GM19025 (cell line): ENCODE data around the gene HLF.

Experiments used
- ATAC-seq: cut with Tn5 transposase; IDR thresholded peaks from one replicate; pipeline ENCODE4 v1.9.1; 2021; ENCODE audit warnings: mild to moderate bottlenecking, low read depth, moderate library complexity; ENCODE audit not compliant: unreplicated experiment

The HLF gene, protein sequence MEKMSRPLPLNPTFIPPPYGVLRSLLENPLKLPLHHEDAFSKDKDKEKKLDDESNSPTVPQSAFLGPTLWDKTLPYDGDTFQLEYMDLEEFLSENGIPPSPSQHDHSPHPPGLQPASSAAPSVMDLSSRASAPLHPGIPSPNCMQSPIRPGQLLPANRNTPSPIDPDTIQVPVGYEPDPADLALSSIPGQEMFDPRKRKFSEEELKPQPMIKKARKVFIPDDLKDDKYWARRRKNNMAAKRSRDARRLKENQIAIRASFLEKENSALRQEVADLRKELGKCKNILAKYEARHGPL

DNA sequence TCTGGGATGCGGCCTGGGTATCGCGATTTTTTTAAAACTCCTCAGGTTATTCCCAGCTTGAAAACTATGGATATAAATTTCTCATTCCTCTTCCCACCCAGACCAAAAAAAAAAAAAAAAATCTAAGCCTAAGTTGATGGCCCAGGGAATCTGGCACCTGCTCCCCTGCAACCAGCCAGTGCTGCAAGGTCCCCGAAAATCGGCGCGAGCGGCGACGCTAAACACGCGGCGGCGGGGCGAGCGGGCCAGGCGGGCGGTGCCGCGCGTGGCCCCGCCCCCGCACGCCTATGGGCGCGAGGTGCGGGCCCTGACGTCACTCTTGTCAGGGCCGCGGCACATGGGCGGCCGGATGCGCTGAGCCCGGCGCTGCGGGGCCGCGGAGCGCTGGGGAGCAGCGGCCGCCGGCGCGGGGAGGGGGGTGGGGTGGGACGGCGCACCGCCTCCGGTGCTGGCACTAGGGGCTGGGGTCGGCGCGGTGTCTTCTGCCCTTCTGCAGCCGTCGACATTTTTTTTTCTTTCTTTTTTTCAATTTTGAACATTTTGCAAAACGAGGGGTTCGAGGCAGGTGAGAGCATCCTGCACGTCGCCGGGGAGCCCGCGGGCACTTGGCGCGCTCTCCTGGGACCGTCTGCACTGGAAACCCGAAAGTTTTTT lies at the start of gene HLF:
Gene HLF (plus strand): TSS at position 316 of the 654 bp plus-strand sequence. CDS start 525 bp downstream, outside the sequence.
- ATAC-seq: peak; percentile 94

DNA sequence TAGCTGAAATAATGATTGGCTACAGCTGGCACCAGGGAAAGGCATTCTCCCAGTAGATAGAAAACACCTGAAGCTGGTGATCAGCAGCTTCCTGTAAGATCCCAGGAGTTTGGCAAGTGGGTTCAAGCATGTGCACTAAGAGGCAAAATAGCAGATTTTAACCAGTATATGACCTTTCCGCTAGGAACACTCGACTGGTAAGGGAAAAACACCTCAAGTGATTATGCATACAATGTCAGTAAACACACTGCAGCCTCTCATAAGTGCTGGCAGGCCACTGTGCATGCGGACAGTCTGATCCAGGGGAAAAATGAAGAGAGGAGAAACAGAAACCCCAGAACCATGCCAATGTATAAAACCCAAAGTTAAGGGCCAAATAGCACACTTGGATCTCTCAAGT lies 49.0 kb upstream of the HLF start:
- ATAC-seq: no peak

DNA sequence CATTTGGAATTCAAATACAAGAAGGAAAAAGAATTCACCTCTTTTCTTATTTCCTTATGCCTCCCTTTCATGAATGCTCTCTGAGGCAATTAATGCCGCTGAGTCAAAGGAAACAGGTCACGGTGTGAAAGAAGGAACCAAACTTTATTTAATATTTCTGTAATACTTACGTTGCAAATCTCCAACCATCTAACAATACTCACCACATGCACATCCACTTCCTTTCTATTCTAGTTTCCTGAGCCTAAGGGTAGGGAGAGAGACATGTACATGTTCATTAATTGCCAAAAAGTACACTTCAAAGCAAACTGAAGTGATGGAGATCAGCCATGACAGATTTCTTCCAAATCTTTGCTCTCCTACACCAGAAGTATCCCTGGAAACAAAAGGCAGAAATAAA lies 47.9 kb upstream of the HLF start:
- ATAC-seq: no peak

DNA sequence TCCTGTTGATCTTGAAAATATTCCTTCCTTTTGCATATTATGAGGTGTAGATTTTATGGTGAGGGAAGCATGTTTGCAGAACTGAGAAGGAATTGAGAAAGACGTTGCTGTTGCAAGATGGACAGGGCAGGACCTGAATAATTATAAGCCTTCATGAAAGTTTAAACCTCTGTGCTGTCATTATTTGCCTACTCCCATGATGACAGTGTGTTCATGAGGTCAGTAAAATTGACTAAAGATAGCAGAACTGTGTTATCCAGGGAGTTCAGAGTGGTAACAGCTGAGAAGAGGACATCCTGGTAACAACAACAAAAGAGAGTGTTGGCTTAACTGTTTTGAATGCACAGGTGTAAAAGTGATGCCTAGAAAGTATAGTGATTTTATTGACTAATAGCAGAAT lies 45.3 kb upstream of the HLF start:
- no peak for ATAC-seq

DNA sequence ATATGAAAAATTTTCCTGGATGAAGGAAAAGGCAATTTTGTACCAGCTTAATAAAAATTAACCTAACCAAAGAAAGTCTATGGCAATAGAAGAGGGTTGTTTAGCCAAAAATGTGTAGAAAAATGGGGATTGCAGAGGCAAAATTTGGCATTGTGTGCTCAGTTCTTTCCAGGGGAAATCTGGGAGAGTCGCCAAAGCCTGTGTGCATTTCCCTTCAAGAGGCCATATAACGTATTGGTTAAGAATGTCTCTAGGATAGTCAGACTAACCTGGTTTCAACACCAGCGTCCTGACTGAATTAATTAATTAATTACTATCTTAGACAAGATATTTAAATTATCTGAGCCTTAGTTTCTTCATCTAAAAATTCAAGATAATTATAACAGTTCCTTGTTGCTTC lies 44.8 kb upstream of the HLF start:
- ATAC-seq: no peak

DNA sequence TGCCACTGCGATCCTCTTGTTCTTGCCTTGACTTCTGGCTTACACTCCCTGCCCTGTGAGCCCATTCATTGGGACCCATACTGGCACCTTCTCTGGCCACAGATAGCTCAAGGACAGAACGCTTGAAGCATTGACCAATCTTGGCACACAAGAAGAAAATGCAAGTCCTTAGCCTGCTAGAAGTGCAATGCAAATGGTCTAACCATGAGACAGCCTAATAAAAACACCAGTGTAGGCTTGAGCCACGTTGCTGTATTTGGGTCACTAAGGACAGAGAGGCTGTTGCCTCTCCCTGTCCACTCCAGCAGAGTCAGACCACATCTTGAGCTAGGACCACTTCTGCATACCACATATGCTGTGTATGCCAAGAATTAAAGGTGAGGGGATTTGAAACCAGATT lies 41.2 kb upstream of the HLF start:
- no peak for ATAC-seq

DNA sequence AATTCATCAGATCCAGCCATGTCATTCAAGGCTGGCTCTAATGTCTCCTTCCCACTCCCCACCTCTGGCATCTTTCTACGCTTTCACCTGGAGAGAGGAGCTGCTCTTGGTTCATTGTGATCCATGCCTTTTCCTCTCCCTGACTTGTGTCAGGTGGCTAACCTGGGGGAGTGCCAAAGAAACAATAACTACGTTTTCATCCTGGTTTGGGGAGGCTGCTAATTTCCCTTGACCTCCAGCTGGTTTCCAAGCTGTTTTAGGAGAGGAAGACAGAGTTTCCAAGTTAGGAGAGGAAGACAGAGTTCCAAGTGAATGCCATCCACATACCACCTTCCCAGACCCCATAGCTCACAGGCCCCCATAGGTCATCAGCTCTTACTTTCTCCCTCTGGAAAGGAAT lies 40.0 kb upstream of the HLF start:
- no peak for ATAC-seq

DNA sequence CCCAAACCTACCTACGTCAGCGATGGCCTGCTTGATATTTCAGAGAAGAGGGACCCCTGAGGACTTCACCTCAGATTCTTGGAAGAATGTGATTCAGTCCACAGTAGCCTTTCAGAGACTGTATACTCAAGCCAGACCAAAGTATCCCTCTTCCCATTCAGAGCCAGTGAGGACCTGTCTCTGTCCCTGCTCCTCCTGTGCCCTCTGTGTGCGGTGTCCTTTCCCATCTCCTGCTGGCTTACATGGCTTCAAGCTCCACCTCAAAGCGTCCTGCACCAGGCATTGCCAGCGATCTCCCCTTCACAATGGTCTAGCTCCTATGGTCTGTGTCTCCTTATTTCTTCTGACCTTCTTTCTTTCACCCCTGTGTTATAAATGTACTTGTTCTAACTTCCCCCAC lies 39.5 kb upstream of the HLF start:
- ATAC-seq: no peak

DNA sequence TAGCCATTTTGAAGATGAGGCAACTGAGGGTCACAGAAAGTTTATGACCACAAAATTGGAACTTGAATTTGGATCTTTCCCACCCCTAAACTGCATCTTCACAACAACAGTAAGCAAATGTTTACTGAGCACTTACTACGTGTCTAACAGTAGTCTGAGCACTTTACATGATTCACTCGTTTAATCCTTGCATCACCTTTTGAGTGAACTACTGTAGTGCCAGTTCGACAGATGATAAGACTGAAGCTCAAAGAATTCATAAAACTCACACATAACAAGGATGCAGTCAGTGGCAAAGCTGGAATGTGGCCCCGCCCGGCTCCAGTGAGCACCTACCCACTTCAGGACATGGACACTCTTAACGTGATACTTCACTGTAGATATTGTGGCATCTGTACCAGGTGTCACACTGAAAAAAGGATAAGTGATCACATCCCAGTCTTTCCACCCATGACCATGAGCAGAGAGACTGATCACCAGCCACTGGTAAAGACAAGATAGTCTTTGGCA lies 36.0 kb upstream of the HLF start:
- no peak for ATAC-seq

DNA sequence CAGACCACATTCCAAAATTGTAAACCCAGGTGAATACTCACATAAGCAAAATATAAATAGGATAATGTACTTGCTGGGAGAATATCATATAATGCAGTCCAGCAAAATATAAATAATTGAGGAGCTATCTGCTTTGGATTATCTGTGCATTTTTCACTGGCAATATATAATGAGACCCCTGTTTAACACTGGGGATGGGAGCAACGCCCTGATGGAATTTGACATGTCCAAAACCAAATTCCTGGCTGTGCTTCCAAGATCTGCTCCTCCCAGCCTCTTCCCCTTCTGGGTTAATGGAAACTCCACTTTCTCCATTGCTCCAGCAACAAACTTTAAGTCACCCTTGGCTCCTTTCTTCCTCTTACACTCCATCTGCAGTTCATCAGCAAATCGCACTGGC lies 35.5 kb upstream of the HLF start:
- no peak for ATAC-seq

DNA sequence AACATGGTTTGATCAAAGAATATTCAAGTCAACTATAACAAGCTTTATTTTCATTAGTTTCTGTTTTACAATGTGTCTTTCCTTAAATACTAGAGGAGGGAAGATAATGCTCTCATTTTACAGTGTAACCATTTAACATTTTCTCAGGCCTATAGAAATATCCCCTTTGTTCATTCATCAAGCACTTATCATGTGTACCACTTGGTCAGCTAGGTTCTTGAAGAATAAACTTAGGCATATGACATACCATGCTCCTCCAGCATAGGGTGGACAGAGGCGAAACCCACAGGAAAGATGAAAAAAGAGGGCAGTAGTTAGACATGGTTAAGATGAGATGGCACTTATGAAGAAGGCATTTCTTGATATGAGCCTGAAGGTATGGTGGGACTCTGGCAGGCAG lies 34.0 kb upstream of the HLF start:
- no peak for ATAC-seq

DNA sequence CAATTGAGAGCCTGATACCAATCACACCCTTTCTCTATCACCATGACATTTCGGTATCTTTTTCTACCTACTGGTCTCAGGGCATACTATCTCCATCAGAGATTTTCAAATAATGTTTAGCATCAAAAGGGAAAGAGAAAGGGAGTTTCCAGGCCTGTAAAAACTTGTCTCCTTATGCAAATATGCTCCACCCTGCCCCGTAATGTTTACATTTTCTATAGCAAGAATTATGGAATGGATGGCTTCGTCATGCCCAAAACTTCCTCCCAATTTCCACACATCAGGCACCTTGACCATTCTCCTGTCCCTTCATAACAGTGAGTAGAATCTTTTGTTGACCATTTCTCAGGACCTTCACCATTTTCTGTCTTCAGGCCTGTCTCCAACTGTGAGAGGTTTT lies 30.9 kb upstream of the HLF start:
- ATAC-seq: no peak

DNA sequence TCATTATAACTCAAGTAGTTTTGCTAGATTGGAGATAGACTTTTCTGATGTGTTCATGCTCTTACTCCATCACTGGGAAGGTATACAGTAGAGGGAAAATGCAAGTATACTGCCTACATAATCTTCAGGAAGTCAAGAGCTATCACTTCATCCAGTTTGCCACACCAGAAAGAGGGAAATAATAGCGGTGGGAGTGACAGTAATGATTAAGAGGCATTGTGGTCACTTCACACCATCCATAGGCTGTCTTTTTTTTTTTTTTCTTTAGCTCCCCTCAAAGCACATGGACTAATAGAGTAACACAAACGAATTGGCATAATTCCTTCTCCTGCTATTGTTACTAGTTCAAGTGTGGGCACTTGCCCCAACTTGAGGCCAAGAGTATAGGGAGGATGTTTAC lies 28.4 kb upstream of the HLF start:
- no peak for ATAC-seq

DNA sequence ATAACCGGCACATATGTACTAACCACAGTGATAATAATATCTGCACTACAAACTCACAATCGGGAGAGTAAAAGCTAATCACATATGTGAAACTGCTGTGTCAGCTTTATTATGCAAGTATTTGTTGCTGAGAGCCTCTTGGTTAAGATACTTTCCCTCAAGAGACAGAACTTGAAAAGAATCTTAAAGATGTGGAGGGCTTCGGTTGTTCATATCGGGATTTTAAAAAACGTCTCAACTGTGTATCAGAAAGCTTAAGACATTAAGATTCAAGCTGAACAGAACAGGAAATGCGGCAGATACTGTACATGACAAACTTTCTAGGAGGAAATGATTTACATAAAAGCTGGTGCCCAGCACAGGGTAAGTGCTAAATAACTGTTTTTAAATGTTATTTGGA lies 27.5 kb upstream of the HLF start:
- no peak for ATAC-seq

DNA sequence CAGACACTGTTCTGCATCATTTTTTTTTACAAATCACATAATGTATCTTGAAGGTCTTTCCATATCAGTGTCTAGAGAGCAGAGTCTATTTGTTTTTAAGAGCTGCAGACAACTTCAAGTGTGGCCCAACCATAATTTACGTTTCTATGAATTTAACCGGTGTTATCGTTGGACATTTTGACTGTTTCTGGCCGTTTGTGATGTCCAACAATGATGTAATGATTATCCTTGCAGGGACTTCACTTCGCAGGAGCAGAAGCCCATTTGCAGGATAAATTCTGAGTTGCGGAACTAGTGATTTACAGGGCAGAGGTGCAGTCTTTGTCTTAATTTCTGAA lies 26.9 kb upstream of the HLF start:
- ATAC-seq: no peak

DNA sequence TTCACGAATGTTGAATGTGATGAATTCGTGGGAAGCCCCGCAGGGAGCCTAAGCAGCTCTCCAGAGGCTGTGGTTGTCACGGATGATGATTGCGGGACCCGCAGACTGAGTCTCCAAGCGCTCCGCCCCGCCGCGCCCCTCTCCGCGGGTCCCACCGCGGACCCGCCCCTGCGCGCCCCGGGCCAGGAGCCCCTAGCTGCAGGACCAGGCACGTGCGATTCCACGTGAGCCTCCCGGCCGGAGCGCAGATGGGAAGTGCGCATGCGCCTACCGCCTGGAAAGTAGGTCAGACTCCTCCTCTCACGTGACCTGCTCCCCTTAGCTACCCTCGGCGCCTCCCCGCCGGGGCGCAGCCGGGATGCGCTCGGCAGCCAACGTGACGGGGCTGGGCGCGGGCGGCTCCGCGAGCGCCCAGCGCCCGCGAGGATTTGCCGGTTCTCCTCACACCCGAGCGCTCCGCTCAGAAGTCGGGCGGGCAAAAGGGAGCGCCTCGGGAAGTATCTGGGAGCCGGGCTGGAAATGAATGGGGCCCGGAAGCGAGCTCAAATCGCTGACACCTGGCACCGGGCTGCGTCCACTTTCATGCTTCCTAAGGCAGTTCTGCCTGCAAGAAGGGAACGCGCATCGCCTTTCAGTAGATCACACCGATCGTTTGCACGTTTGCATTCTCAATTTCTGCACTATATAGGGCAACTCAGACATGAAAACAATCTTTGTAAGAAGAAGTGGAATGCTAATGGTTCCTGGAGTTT lies 26.4 kb upstream of the HLF start:
- ATAC-seq: peak; percentile 92

DNA sequence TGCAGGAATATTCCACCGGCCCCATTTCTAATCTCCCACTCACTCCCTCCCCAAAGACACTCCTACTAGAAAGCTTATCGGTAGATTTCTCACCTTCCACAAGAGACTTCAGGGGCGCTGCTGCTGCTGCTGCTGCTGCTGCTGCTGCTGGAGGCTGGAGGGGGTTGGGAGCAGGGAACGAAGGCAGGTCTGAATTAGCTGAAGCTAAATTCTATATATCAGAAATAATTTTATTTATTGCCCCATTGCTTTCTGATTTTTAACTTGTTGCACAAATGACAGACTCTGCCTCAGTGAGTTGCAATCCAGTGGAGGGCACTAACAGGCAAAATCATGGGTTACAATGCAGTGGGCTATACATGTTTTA lies 25.8 kb upstream of the HLF start:
- no peak for ATAC-seq

DNA sequence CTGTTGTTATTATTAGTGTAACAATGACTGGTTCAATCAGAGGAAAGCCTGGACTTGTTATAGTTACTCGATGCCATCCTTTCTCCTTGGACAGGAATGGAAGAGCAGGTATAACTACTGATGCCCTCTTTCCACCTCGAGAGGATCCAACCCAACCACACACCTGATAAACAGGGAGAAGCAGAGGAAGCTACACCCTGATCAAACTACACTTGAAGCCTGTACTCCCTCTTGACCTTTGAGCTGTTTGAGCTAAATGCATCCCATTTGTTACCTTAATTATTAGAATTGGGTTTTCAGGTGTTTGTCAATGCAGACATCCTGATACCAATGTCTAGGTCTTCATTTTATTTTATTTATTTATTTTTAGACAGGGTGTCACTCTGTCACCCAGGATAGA lies 23.7 kb upstream of the HLF start:
- no peak for ATAC-seq

DNA sequence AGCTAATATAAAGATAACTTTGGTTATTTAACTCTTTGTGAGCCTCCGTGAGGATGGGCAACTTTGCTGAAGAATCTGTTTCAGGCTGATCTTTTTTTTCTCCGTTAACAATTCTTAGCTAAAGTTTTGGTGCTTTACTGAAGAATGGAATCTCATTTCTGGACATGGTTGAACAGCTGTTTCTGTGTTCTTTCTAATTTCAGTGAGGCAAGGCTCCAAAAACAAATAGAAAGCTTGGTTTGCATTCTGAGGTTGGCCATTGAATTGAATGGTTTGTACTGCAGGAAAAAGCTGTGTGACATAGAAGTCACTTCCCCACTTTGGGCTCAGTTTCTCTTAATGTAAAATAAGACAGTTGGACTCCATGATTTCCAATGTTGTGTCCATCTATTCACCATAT lies 22.3 kb upstream of the HLF start:
- ATAC-seq: no peak

DNA sequence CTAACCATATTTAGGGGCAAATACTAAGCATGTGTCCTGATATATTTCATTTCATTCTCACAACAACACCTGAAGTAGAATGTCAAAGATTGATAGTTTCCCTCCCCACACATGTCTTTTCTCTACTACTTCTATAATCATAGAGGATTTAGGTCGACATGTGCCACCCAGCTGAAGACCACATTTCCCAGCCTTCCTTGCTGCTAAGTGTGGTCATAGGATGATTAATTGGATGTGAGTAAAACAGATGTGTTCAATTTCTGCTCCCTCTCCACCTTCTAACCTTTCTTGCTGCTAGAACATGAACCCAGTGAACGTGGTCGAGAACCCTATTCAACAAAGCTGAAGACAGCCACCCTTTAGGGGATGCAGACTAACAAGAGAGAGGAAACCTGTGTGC lies 18.8 kb upstream of the HLF start:
- no peak for ATAC-seq

DNA sequence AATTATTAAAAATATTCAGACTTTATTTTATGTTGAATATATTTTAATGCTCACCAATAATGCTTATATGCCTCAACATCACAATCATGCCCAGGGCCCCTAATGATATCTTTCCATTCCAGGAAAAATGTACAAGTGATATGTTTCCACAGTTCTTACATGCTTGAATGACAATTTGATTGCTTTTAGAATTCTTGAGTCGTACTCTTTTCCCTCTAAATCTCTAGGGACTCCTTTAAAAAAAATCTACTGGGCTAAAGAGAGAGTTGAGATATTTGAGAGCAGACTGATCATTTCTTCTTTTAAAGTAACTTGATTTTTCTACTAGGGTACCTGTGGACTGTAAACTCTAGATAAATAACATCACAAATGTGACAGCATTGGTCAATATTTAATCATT lies 18.2 kb upstream of the HLF start:
- ATAC-seq: no peak

DNA sequence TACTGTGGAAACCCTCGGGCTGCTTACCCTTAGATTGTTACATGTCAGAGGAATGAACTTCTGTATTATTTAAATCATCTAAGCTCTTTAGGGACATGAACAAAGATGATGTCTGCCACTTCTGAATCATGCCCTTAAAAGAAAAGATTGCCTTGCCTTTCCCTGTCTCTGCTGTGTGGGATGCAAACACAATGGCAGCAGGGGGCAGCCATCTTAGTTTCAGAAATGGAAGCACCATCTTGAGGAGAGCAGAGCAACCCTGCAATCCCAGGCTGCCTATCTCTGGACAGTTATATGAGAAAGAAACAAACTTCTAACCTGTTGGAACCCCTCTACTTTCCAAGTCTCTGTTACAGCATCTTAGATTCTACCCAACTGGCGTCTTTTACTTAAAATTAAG lies 16.7 kb upstream of the HLF start:
- no peak for ATAC-seq
